ENCODE measurements around the gene AAK1. TPM values are rescaled to one million over a fixed set of nuclear protein-coding genes. Genes with fewer than 3 reads are reported as not detected.

Gene AAK1
- polyA plus RNA-seq, 1 donor (not counting 4 experiments of a cell fraction or from before 2014, with no cell fraction given), result 12.3 TPM

DNA sequence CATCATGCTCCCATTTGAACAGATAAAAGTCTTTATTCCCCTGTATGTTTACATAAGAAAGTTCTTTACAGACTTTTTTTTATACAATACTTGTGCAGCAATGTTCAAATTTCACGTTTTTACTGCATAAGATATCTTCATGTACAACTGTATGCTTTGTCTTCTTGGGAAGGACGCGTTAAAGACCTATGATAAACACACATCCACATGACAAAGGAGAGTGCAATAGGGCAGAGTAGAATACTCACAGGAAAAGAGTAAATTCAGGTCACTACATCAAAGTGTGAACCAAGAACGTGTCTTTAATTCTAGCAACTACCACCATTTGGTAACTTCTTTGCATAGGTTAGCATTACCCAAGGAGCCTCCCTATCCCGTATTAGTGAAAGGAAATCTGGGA lies 172.6 kb downstream of the AAK1 start:
- no peak overlapping the region for H3K4me3 ChIP-seq (ENCODE audit: control insufficient read depth in 2 of 3, extremely low read depth in 1 of 3, insufficient read depth in 2 of 3, low read depth in 1 of 3, low read length in 3 of 3)
- H3K9me3 ChIP-seq (ENCODE audit: control insufficient read depth, low read depth, low read length), result no peaks in the 10 kb centered on the region
- DNase-seq (ENCODE audit: low read depth, low spot score) (no peak), FAIRE-seq (no peak)
- H2AFZ ChIP-seq (ENCODE audit: control insufficient read depth, low read length), result no peak overlapping the region
- no peak overlapping the region for H3K4me2 ChIP-seq (ENCODE audit: control insufficient read depth, extremely low read depth, insufficient read depth, low read depth, low read length)
- H4K20me1 ChIP-seq (ENCODE audit: control insufficient read depth, extremely low read depth, insufficient read depth, low read length), result no peaks in the 10 kb centered on the region
- peaks cover 4 to 6% of the 10 kb centered on the region in 2 experiments for H3K36me3 ChIP-seq (ENCODE audit: control insufficient read depth in 2 of 2, extremely low read depth in 1 of 2, insufficient read depth in 2 of 2, low read length in 2 of 2)
- H3K9ac ChIP-seq (ENCODE audit: control insufficient read depth, extremely low read depth, insufficient read depth, low read length), result no peak overlapping the region
- TF ChIP-seq EZH2 (IDR thresholded peaks at IDR 0.05; ENCODE audit: low read length), result no peak
- TF ChIP-seq, protein P1, sequence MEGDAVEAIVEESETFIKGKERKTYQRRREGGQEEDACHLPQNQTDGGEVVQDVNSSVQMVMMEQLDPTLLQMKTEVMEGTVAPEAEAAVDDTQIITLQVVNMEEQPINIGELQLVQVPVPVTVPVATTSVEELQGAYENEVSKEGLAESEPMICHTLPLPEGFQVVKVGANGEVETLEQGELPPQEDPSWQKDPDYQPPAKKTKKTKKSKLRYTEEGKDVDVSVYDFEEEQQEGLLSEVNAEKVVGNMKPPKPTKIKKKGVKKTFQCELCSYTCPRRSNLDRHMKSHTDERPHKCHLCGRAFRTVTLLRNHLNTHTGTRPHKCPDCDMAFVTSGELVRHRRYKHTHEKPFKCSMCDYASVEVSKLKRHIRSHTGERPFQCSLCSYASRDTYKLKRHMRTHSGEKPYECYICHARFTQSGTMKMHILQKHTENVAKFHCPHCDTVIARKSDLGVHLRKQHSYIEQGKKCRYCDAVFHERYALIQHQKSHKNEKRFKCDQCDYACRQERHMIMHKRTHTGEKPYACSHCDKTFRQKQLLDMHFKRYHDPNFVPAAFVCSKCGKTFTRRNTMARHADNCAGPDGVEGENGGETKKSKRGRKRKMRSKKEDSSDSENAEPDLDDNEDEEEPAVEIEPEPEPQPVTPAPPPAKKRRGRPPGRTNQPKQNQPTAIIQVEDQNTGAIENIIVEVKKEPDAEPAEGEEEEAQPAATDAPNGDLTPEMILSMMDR (optimal IDR thresholded peaks at IDR 0.05 in 1 of 3, IDR thresholded peaks at IDR 0.05 in 1 of 3, conservative IDR thresholded peaks at IDR 0.05 in 1 of 3; ENCODE audit: extremely low read depth in 1 of 3, insufficient read depth in 2 of 3, low read length in 3 of 3), result no peak
- no peak overlapping the region for H3K27ac ChIP-seq (ENCODE audit: control insufficient read depth, insufficient read depth, low read length)
- no peaks in the 10 kb centered on the region for H3K79me2 ChIP-seq (ENCODE audit: control insufficient read depth, insufficient read depth, low read length)
- peaks cover 17% of the 10 kb centered on the region for H3K4me1 ChIP-seq (ENCODE audit: control insufficient read depth, extremely low read depth, insufficient read depth, low read length)
- H3K27me3 ChIP-seq (ENCODE audit: control insufficient read depth, extremely low read depth, insufficient read depth, low read length), result no peaks in the 10 kb centered on the region
- no peaks in the 10 kb centered on the region for H3K9me1 ChIP-seq (ENCODE audit: control insufficient read depth, extremely low read depth, insufficient read depth, low read length)
- dilution Hi-C loops (cut with MboI; ENCODE audit: extremely low pct_ligation_motif_present, low sequenced_read_pairs), result no loop called here

DNA sequence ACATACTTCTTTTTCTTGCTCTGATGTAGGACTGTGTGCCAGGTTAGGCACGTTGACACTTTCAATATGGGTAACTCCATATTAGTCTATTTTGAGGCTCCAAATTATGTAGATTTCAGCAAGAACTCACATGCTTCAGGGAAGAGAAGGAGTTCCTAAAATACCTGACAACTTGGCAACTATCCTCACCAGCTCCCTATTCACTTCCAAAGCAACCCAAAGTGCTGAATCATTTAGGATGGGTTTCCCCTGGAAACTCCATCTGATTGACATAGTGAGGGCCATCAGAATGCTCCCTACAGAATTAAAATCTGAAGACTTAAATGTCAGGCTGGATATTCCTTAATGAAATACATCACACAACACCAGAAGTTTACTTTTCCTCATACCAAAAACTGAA lies 173.8 kb downstream of the AAK1 start:
- Histone ChIP-seq H3K4me2 (ENCODE audit: control insufficient read depth, extremely low read depth, insufficient read depth, low read depth, low read length) (peak overlapping the region; percentile 54), H4K20me1 (ENCODE audit: control insufficient read depth, extremely low read depth, insufficient read depth, low read length) (no peaks in the 10 kb centered on the region), H3K79me2 (ENCODE audit: control insufficient read depth, insufficient read depth, low read length) (no peaks in the 10 kb centered on the region), H3K9me3 (ENCODE audit: control insufficient read depth, low read depth, low read length) (no peaks in the 10 kb centered on the region), H3K27ac (ENCODE audit: control insufficient read depth, insufficient read depth, low read length) (peak overlapping the region; percentile 59), H2AFZ (ENCODE audit: control insufficient read depth, low read length) (no peak overlapping the region), H3K4me1 (ENCODE audit: control insufficient read depth, extremely low read depth, insufficient read depth, low read length) (peaks cover 22% of the 10 kb centered on the region), H3K9ac (ENCODE audit: control insufficient read depth, extremely low read depth, insufficient read depth, low read length) (no peak overlapping the region), H3K27me3 (ENCODE audit: control insufficient read depth, extremely low read depth, insufficient read depth, low read length) (no peaks in the 10 kb centered on the region), H3K9me1 (ENCODE audit: control insufficient read depth, extremely low read depth, insufficient read depth, low read length) (no peaks in the 10 kb centered on the region), H3K4me3 (ENCODE audit: control insufficient read depth in 2 of 3, extremely low read depth in 1 of 3, insufficient read depth in 2 of 3, low read depth in 1 of 3, low read length in 3 of 3) (no peak overlapping the region), H3K36me3 (ENCODE audit: control insufficient read depth in 2 of 2, extremely low read depth in 1 of 2, insufficient read depth in 2 of 2, low read length in 2 of 2) (peaks cover 9 to 13% of the 10 kb centered on the region in 2 experiments)
- DNase-seq (ENCODE audit: low read depth, low spot score) (no peak), FAIRE-seq (no peak)
- TF ChIP-seq, protein P1 (optimal IDR thresholded peaks at IDR 0.05 in 1 of 3, IDR thresholded peaks at IDR 0.05 in 1 of 3, conservative IDR thresholded peaks at IDR 0.05 in 1 of 3; ENCODE audit: extremely low read depth in 1 of 3, insufficient read depth in 2 of 3, low read length in 3 of 3), result no peak
- TF ChIP-seq EZH2 (IDR thresholded peaks at IDR 0.05; ENCODE audit: low read length), result no peak
- dilution Hi-C loops (cut with MboI; ENCODE audit: extremely low pct_ligation_motif_present, low sequenced_read_pairs), result no loop called here

Measured in keratinocyte (primary cell).